Astrocyte of the hippocampus (primary cell): ENCODE measurements around the gene MRPL55.
A peak's percentile ranks its signal among the peaks of the same experiment; 100 is the strongest.

Experiments used
- DNase-seq: peaks from one replicate; pipeline ENCODE4 v3.0.0; 2011; ENCODE audit warnings: low read depth, low spot score

Gene MRPL55

GRCh38 chr1:228147768-228148167 lies 38.7 kb upstream of the MRPL55 start:
- DNase-seq, result no peak

- DNase-seq, result no peak
Measured at GRCh38 chr1:228147151-228147693, 38.1 kb upstream of the MRPL55 start.

GRCh38 chr1:228146417-228147150 lies 37.5 kb upstream of the MRPL55 start:
- no peak for DNase-seq

DNA sequence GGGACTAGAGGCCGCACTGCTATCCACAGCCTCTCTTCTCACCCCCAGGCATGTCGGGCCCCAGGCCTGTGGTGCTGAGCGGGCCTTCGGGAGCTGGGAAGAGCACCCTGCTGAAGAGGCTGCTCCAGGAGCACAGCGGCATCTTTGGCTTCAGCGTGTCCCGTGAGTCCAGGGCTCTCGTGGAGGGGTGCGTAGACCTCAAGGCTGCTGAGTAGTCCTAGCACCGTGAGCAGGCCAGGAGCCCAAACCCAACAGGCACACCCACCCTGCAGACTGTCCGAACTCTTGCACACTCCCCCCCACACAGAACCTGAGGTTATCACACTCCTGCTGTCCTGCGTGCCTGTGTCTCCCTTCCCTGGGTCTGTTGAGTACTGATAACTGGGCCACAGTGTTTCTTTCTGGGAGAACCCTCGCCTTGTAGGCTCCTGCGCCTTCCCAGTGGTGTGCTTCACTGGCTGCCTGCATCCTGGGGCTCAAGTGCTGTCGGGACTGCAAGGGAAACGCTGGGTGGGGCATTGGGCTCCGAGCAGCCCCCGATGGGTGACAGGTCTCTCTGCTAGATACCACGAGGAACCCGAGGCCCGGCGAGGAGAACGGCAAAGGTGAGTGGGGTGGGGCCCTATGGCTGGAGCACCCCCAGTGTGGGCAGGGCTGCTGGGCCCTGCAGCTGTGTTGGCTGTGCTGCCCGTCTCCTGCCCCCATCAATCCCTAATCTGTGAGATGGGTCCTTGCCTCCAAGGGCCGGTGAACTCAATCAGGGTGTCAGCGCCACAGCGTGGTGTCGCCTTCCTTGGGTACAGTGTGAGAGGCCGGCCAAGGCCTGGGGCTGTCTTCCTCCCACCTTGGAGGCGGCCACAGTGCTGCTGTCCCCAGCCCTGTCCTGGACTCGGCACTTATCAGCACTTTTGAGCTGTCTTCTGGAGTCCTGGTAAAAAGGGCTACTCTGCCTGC lies 36.6 kb upstream of the MRPL55 start:
- no peak for DNase-seq

DNA sequence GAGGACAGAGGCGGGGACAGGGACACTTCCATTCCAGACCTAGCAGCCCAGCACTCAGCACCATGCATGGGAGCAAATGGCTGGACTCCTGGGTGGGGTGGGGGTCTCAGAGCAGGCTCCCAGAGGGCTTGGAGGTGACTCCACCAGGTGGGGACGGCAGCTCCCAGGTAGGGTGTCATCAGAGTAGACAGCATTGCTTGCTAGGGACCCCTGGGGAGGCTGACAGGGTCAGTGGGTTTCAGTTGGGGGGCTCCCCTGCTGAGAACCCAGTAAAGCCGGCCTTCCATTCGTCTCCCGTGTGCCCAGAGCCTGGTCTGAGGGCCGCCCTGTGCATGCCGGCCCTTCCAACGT lies 35.9 kb upstream of the MRPL55 start:
- DNase-seq, result no peak

DNA sequence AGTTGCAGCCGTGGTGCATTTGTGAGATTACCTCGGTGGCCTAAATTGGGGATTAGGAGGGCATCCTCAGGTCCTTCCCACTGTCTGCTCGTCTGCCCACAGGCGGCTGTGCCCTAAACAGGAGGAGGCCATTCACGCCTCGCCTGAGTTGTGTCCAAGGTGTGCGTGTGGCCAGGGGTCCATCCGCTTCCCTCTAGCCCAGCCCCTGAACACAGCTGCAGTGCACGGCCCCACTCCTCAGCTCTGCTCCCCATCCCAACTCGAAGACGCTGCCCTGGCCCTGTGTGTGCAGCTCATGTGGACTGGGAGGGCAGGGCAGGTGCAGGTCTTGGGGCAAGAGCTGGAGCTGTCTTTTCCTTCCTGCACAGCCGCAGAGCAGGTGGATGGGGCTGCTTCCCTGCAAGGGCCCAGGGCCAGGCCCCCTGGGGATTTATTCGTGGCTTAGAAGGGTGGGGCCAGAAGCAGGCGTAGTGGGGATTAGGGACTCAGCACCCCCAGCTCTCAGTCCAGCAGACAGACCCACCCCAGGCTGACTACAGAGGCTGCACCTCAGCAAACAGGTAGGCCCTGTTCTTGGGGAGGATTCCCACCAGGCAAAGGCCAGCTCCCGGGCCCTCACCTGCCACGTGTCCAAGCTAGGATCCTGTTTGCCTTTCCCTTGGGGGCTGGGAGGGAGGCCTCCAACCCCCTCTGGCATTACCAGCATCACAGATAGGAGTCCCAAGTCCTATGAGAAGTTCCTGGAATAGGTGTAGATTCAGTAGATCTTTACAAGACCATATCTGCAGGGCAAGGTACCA lies 35.3 kb upstream of the MRPL55 start:
- no peak for DNase-seq

DNA sequence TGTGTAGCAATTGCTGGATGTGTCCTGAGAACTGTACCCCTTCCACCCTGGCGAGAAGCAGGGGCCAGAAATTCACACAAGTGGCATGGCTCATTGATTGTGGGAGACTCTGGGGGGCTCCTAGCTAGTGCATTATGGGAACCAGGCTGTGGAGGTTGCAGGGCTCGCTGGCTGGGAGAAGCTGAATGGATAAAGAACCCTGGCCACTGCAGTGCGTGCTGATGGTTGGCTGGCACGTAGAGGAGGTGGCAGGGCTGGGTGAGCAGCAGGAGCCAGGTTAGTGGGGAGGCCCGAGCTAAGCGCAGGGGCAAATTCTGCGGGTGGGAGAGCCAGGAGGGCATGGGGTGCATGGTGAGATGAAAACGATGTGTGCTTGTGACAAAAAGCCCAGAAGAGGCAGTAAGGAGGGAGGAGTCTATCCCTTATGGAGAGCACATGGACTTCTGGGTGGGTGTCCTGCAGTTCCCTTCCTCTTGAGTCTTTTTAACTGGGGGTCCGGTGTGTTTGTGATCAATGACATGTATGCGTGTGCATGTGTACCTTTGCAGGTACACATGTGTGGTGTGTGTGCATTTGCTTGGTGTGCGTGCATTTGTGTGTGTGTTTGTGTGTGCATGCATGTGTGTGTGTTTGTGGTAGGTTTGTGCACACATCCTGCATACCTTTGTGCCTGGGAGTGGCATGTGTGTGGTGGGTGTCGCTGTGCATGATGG lies 34.5 kb upstream of the MRPL55 start:
- DNase-seq, result no peak

- no peak for DNase-seq
Measured at GRCh38 chr1:228142701-228143136, 33.6 kb upstream of the MRPL55 start.

DNA sequence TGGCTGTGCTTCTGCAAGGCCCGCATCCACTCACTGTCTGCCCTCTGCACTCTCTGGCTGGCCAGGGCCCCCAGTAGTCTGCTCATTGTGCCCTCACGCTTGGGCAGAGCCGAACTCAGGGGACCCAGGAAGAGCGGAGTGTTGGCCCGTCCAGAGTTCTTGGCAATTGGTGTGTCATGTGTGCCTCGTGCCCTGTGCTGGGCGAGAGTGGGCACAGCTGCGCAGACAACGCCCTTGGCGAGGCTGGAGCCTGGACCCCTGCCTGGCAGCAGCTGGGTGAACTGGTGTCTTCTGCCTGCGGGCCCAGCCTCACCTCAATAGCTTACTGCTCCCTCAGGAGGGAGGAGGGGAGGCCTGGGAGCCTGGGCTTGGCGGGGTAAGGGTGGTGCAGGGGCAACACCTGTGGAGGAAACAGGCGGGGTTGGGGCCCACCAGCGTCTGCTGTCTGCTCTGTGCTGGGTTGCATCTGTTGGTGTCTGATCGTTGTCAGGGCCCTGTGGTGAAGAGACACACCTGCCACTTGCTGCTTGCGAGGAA lies 33.1 kb upstream of the MRPL55 start:
- DNase-seq, result no peak

DNA sequence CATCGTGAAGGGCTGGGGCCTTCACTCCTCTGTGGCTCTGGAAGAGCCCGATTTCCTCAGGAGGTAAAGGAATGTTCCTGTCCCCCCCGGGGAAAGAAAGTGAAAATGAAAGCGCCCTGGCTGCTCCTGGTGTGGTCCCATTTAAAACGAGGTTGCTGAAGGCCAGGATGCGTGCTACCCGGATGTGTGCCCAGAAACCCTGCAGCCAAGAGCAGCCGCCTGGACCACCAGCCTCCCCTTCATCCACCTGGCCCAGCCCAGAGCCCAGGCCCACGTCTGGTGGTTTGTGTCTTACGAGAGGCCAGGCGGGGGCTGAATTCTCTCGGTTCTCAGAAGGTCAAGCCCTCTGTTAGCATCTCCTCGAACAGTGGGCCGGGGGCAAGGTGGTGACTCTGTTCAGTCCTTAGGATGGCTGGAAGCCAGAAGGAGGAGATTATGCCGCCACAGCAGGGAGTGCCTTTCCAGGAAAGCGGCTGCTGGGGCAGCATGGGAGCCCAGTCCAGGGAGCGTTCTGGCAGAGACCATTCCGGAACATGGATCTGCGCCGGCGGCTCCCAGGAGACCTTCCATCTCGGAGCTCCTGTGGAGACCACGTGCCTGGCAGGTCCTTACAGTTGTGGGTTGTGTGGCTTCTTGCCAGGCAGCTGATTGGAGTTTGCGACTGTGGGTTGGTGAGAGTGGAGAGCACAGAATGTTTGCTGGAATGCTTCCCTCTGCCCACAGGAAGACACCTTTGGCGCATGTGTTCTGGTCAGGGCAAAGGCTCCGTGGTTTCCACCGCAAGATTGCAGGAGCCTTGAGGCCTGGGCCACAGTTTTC lies 32.3 kb upstream of the MRPL55 start:
- peak; percentile 90 for DNase-seq

- DNase-seq, result no peak
Measured at GRCh38 chr1:228140724-228141225, 31.7 kb upstream of the MRPL55 start.

DNA sequence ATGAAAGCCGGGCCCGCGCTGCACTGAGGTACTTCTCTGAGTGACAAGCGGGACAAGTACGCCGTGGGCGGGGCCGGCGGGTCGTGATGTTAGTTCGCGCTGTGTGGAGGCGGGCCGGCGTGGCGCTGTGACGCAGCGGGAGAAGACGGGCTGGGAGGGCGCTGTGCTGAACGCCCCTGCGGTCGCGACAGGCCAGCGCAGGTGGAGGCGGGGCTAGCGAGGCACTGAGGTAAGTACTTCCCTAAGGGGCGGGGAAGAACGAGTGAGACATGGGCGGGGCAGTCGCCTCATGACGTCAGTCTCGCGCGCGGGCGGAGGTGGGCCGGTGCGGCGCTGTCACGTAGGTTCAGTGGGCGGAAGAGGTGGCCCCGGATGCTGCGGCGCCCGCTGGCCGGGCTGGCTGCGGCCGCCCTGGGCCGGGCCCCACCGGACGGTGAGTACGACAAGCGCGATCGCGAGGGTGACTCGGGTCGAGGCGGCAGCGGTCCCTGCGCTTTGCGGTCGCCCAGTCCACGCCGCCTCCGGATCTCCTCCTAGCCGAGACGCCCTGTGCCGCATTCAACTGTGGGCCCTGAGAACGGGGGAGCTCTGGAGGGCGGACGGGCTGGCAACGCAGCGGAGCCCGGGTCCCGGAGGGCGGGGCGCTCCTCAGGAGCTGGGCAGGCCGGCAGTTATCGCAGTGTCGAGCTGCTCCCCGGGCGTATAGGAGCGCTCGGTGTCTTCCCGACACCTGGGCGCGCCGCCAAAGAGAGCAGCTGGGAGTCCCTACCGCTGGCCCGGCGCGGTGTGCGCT lies 31.0 kb upstream of the MRPL55 start, which contains the start of gene GUK1:
GUK1 (plus strand) TSS at position 349 of the 793 bp plus-strand sequence; CDS start at position 373, 24 bp downstream.
- DNase-seq, result peak; percentile 100

DNA sequence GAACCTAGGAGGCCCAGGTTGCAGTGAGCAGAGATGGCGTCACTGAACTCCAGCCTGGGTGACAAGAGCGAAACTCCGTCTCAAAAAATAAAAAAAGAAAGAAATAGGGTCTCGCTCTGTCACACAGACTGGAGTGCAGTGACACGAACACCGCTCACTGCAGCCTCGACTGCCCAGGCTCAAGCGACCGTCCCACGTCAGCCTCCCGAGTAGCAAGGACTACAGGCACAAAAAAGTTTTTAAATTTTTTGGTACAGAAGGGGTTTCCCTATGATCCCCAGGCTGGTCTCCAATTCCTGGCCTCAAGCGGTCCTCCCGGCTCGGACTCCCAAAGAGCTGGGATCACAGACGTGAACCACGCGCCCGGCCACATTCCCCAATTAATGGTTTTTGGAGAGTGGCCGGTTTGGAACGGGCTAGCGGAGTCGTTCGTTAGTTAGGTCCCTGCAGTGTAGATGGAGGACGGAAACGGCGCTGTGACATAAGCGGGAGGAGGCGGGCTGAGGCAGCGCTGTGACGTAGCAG lies 30.4 kb upstream of the MRPL55 start:
- DNase-seq, result no peak

DNA sequence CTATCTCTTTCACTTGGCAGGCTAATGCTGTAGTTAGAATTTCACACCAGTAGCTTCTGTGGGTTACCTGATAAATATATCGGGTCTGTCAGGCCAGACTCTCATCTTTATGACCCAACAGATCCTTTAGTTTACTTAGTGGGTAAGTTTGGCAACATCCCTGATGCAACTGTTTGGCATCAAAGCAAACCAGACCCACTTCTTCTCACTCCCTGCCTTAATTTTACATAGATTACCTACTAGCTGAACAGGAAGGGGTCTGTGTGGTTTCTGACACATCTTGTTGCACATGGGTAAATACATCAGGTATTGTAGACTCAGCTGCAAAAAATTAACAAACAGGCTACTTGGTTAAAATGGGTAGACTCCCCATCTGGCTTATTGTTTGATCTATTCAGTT lies 27.8 kb upstream of the MRPL55 start:
- DNase-seq, result no peak

DNA sequence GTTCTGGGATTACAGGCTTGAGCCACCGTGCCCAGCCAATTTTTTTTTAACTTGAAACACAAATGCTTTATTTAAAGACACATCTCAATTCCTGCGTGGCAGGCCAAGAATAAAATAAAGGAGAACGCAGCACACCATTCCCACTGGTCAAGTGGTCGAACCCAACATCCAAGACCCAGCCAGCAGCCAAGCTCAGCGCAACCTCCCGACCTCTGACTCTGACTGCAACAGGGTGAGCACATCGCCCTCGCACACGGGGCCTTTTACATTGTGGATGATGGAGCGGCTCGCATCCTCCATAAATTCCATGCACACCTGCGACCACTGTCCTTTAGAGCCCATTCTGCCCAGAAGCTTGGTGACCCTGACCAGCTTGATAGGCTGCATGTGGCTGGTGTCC lies 25.5 kb upstream of the MRPL55 start:
- DNase-seq, result no peak

DNA sequence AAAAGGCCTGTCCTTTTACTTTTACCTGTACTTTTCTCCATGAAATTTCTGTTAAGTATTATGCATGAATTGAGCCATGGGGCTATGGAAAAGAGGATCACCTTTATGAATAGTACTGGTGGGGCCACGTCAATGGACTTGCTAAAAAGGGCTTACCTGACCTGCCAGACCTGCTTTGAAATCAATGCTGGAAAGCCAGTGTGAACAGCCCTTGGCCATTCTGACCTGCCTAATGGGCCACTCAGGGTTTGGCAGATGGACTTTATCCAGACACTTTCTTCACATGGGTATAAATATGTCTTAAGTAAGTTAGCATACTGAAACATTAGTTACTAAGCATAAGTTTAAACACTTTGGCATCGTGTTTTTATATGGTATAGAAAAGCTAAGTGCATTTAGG lies 22.7 kb upstream of the MRPL55 start:
- no peak for DNase-seq

DNA sequence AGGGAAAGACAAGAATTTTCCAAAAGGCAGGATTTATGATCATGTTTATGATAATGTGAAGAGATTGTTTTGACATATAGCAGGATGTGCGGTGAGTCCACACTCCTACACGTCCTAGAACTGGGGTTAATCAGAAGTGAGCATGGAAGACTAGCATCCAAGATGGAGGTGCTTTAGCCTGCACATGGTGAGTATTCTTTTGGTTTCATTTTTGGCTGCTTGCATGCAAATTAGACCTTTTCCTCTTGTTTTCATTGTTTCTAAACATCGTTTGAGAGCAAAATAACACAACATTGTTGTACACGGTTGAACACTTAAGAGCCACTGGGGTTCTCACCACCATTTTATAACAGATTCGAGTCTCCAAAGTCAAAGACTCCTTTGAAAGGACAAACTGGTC lies 16.1 kb upstream of the MRPL55 start:
- DNase-seq, result no peak

GRCh38 chr1:228123505-228123904 lies 14.4 kb upstream of the MRPL55 start:
- DNase-seq, result no peak
